Fibroblast of pulmonary artery (primary cell): ENCODE results near the gene FBXL13.
"Not testable (repeated sequence)": the region's sequence is repeated elsewhere in the genome, so short reads cannot be mapped to it uniquely, and the experiment has no call there.

ENCODE experiments used
- DNase-seq: peaks from one replicate; pipeline ENCODE4 v3.0.0-alpha.2; 2010; ENCODE audit warnings: low read depth
- H3K4me3 ChIP-seq: replicated peaks from 2 replicates; pipeline ENCODE4 v1.5.1; 2011; ENCODE audit warnings: low read depth, mild to moderate bottlenecking, control low read depth, low read length, moderate library complexity
- CTCF ChIP-seq: IDR thresholded peaks from 2 replicates; pipeline ENCODE4 v1.5.1; 2011; ENCODE audit warnings: mild to moderate bottlenecking, control low read depth, low read length, inconsistent platforms; ENCODE audit errors: missing control alignments

Gene FBXL13

DNA sequence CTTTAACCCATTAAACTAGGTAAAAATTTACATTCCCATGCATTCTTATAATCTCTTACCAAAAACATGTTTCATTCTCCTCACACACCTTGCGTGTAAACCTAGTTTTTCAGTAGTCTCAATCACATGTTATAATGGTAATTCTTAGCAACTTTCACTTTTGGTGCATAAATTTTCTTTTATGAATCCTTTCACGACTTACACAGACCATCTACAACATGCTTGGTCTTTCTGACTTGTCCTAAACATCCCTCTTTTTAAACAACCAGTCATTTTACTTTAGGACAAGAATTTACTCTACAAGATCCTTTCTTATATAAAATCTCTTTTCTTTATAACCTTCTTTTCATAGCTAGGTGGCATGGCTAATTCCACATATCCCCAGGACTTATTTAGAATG lies 25.8 kb downstream of the FBXL13 start:
- H3K4me3 ChIP-seq = no peak overlapping the region
- no peak for TF ChIP-seq CTCF
- no peak for DNase-seq

GRCh38 chr7:103041815-103042214 lies 32.8 kb downstream of the FBXL13 start:
- DNase-seq, H3K4me3 ChIP-seq: not testable (repeated sequence)

DNA sequence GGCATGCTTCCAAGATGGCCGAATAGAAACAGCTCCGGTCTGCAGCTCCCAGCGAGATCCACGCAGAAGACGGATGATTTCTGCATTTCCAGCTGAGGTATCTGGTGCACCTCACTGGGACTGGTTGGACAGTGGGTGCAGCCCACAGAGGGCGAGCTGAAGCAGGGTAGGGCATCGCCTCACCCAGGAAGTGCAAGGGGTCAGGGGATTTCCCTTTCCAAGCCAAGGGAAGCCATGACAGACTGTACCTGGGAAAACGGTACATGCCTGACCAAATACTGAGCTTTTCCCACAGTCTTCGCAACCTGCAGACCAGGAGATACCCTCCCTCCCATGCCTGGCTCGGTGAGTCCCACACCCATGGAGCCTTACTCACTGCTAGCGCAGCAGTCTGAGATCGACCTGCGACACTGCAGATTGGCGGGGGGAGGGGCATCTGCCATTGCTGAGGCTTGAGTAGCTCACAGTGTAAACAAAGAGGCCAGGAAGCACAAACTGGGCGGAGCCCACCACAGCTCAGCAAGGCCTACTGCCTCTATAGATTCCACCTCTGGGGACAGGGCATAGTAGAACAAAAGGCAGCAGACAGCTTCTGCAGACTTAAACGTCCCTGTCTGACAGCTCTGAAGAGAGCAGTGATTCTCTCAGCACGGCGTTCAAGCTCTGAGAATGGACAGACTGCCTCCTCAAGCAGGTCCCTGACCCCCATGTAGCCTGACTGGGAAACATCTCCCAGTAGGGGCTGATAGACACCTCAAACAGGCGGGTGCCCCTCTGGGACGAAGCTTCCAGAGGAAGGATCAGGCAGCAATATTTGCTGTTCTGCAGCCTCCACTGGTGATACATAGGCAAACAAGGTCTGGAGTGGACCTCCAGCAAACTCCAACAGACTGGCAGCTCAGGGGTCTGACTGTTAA lies 36.5 kb downstream of the FBXL13 start:
- DNase-seq, H3K4me3 ChIP-seq: not testable (repeated sequence)

GRCh38 chr7:103037476-103037822 lies 37.1 kb downstream of the FBXL13 start:
- no peak for DNase-seq
- no peak overlapping the region for H3K4me3 ChIP-seq
- no peak for TF ChIP-seq CTCF

DNA sequence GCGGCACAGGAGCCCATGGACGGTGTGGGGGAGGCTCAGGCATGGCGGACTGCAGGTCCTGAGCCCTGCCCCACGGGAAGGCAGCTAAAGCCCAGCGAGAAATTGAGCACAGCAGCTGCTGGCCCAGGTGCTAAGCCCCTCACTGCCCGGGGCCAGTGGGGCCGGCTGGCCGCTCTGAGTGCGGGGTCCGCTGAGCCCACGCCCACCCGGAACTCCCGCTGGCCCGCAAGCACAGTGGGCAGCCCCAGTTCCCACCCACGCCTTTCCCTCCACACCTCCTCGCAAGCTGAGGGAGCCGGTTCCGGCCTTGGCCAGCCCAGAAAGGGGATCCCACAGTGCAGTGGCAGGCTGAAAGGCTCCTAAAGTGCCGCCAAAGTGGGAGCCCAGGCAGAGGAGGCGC lies 40.3 kb downstream of the FBXL13 start:
- H3K4me3 ChIP-seq, DNase-seq: not testable (repeated sequence)

DNA sequence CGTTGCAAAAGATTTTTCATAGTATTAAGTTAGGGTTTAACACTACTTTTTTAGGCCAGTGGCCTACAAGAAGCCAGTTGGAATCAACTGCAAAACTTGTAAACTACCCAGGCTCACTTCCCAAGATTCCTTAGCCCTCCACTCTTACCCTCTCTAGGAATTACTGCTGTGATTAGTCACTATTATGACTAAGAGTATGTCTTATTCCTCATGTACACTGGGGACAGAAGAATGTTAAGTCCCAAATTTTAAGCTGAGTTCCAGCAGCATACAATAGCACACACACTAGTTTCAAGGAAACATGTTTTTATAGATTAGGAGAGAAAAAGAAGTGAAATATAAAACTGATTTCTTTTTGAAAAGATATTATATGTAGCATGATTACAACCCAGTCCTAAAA lies 42.8 kb downstream of the FBXL13 start:
- no peak for DNase-seq
- TF ChIP-seq CTCF = no peak
- H3K4me3 ChIP-seq = no peak overlapping the region

DNA sequence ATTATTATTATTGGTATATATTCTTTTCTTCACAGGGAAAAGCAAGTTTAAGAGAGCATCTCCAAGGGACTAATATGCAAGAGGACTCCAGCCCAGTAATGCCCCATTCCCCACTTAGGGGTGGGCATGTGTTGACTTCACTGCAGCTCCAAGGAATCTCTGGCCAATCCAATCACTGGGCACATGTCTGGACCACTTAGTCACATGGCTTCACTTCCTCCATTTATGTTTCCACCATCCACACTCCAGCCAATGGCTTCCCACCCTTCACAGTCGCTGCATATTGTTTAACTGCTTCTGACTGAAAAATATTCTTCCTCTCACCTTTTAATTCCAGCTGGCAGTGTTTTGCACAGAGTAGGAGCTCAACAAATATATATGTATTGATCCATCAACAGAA lies 43.6 kb downstream of the FBXL13 start:
- H3K4me3 ChIP-seq = no peak overlapping the region
- no peak for DNase-seq
- TF ChIP-seq CTCF = no peak

DNA sequence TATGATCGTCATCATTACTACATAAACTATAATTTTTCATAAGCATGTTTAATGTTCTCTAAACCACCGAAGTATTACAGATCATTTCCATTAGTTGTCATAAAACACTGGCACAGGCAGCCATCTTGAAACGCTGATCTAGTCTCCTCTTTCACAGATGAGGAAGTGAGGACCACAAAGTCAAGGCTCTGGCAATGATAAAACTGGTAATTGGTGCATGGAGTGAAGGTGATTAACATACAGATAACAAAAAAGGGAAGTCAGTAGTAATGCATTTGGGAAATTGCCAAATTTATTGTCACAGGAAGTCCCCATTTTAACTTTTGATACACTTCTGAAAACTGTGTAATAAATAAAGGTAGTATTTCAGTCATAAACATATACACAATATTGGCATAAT lies 49.3 kb downstream of the FBXL13 start:
- DNase-seq = no peak
- no peak for TF ChIP-seq CTCF
- H3K4me3 ChIP-seq = no peak overlapping the region

DNA sequence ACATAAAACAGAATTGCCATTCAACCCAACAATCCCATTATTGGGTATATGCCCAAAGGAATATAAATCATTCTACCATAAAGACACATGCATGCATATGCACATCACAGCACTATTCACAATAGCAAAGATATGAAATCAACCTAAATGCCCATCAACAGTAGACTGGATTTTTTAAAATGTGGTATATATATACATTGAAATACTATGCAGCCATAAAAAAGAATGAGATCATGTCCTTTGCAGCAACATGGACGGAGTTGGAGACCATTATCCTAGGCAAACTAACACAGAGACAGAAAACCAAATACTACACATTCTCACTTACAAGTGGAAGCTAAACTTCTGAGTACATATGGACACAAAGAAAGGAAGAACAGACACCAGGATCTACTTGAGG lies 51.0 kb downstream of the FBXL13 start:
- DNase-seq, H3K4me3 ChIP-seq: not testable (repeated sequence)

DNA sequence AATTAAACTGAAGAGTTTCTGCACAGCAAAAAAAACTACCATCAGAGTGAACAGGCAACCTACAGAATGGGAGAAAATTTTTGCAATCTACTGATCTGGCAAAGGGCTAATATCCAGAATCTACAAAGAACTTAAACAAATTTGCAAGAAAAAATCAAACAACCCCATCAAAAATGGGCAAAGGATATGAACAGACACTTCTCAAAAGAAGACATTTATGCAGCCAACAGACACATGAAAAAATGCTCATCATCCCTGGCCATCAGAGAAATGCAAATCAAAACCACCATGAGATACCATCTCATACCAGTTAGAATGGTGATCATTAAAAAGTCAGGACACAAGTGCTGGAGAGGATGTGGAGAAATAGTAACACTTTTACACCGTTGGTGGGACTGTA lies 53.1 kb downstream of the FBXL13 start:
- H3K4me3 ChIP-seq, DNase-seq: not testable (repeated sequence)

DNA sequence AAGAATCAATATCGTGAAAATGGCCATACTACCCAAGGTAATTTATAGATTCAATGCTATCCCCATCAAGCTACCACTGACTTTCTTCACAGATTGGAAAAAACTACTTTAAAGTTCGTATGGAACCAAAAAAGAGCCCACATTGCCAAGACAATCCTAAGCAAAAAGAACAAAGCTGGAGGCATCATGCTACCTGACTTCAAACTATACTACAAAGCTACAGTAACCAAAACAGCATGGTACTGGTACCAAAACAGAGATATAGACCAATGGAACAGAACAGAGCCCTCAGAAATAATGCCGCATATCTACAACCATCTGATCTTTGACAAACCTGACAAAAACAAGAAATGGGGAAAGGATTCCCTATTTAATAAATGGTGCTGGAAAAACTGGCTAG lies 53.7 kb downstream of the FBXL13 start:
- DNase-seq = not testable (repeated sequence)

GRCh38 chr7:103018295-103018694 lies 56.3 kb downstream of the FBXL13 start:
- not testable (repeated sequence) for H3K4me3 ChIP-seq, DNase-seq

More for the DNA sequence above, 53.7 kb downstream of the FBXL13 start:
- H3K4me3 ChIP-seq = not testable (repeated sequence)
